WTC11 (cell line): ENCODE measurements around the gene GRPR.

Experiments used
- RELA ChIP-seq: sonication (generic); formaldehyde crosslinking; IDR thresholded peaks from 2 replicates; pipeline ENCODE4 v1.8.1; 2022; ENCODE audit warnings: missing genetic modification reagents, mild to moderate bottlenecking, borderline replicate concordance
- SP1 ChIP-seq: sonication (generic); formaldehyde crosslinking; conservative IDR thresholded peaks from 2 replicates; pipeline ENCODE4 v1.8.1; 2022; ENCODE audit warnings: missing genetic modification reagents
- TF ChIP-seq, protein P1 (sequence below): sonication (generic); formaldehyde crosslinking; IDR thresholded peaks from 2 replicates; pipeline ENCODE4 v1.8.1; 2023; ENCODE audit warnings: mild to moderate bottlenecking, missing genetic modification reagents
- TF ChIP-seq, protein P2 (sequence below): sonication (generic); formaldehyde crosslinking; IDR thresholded peaks from 2 replicates; pipeline ENCODE4 v1.8.0; 2022; ENCODE audit warnings: mild to moderate bottlenecking, missing genetic modification reagents
- TF ChIP-seq, protein P3 (sequence below): fragments of 200-600 bp; IDR thresholded peaks from 2 replicates; pipeline ENCODE4 v1.8.0; 2022; ENCODE audit warnings: antibody characterized with exemption
- TF ChIP-seq, protein P4 (sequence below): sonication (generic); formaldehyde crosslinking; IDR thresholded peaks from 2 replicates; pipeline ENCODE4 v1.8.1; 2022; ENCODE audit warnings: low read depth, mild to moderate bottlenecking, moderate library complexity, missing genetic modification reagents, borderline replicate concordance
- TF ChIP-seq, protein P5 (sequence below): sonication (generic); formaldehyde crosslinking; IDR thresholded peaks from 2 replicates; pipeline ENCODE4 v1.8.0; 2022; ENCODE audit warnings: missing genetic modification reagents

DNA sequence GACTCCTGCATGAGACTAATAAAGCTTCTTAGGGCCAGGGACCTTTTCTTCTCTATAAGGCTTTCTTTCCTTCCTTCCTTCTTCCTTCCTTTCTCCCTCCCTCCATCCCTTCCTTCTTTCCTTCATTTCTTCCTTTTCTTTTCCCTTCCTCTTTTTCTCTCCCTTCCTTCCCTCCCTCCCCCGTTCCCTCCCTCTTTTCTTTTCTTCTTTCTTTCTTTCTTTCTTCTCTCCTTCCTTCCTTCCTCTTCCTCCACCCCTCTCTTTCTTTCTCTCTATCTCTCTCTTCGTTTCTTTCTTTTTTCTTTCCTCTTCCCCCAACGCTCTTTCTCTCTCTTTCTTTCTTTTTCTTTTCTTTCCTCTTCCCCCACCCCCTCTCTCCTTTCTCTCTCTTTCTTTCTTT lies 41.4 kb downstream of the GRPR start:
- TF ChIP-seq, protein P1, sequence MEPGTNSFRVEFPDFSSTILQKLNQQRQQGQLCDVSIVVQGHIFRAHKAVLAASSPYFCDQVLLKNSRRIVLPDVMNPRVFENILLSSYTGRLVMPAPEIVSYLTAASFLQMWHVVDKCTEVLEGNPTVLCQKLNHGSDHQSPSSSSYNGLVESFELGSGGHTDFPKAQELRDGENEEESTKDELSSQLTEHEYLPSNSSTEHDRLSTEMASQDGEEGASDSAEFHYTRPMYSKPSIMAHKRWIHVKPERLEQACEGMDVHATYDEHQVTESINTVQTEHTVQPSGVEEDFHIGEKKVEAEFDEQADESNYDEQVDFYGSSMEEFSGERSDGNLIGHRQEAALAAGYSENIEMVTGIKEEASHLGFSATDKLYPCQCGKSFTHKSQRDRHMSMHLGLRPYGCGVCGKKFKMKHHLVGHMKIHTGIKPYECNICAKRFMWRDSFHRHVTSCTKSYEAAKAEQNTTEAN (CRISPR knock-in tag), result no peak
- TF ChIP-seq, protein P2, sequence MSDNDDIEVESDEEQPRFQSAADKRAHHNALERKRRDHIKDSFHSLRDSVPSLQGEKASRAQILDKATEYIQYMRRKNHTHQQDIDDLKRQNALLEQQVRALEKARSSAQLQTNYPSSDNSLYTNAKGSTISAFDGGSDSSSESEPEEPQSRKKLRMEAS, result no peak
- TF ChIP-seq, protein P3, sequence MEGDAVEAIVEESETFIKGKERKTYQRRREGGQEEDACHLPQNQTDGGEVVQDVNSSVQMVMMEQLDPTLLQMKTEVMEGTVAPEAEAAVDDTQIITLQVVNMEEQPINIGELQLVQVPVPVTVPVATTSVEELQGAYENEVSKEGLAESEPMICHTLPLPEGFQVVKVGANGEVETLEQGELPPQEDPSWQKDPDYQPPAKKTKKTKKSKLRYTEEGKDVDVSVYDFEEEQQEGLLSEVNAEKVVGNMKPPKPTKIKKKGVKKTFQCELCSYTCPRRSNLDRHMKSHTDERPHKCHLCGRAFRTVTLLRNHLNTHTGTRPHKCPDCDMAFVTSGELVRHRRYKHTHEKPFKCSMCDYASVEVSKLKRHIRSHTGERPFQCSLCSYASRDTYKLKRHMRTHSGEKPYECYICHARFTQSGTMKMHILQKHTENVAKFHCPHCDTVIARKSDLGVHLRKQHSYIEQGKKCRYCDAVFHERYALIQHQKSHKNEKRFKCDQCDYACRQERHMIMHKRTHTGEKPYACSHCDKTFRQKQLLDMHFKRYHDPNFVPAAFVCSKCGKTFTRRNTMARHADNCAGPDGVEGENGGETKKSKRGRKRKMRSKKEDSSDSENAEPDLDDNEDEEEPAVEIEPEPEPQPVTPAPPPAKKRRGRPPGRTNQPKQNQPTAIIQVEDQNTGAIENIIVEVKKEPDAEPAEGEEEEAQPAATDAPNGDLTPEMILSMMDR, result no peak
- TF ChIP-seq, protein P4, sequence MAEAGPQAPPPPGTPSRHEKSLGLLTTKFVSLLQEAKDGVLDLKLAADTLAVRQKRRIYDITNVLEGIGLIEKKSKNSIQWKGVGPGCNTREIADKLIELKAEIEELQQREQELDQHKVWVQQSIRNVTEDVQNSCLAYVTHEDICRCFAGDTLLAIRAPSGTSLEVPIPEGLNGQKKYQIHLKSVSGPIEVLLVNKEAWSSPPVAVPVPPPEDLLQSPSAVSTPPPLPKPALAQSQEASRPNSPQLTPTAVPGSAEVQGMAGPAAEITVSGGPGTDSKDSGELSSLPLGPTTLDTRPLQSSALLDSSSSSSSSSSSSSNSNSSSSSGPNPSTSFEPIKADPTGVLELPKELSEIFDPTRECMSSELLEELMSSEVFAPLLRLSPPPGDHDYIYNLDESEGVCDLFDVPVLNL (CRISPR knock-in tag), result no peak
- TF ChIP-seq, protein P5, sequence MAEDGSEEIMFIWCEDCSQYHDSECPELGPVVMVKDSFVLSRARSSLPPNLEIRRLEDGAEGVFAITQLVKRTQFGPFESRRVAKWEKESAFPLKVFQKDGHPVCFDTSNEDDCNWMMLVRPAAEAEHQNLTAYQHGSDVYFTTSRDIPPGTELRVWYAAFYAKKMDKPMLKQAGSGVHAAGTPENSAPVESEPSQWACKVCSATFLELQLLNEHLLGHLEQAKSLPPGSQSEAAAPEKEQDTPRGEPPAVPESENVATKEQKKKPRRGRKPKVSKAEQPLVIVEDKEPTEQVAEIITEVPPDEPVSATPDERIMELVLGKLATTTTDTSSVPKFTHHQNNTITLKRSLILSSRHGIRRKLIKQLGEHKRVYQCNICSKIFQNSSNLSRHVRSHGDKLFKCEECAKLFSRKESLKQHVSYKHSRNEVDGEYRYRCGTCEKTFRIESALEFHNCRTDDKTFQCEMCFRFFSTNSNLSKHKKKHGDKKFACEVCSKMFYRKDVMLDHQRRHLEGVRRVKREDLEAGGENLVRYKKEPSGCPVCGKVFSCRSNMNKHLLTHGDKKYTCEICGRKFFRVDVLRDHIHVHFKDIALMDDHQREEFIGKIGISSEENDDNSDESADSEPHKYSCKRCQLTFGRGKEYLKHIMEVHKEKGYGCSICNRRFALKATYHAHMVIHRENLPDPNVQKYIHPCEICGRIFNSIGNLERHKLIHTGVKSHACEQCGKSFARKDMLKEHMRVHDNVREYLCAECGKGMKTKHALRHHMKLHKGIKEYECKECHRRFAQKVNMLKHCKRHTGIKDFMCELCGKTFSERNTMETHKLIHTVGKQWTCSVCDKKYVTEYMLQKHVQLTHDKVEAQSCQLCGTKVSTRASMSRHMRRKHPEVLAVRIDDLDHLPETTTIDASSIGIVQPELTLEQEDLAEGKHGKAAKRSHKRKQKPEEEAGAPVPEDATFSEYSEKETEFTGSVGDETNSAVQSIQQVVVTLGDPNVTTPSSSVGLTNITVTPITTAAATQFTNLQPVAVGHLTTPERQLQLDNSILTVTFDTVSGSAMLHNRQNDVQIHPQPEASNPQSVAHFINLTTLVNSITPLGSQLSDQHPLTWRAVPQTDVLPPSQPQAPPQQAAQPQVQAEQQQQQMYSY, result no peak
- TF ChIP-seq SP1 (CRISPR knock-in tag) (no peak), RELA (CRISPR knock-in tag) (no peak)
